NCI-H82 treated with DMSO at 0.1 percent for 48 hours (cell line): Measurements from ENCODE around the gene SMOC1.

Experiments used
- DNase-seq: peaks from one replicate; lab custom pipeline; 2025; ENCODE audit not compliant: unreplicated experiment; lab: John Stamatoyannopoulos, UW

Gene SMOC1, protein sequence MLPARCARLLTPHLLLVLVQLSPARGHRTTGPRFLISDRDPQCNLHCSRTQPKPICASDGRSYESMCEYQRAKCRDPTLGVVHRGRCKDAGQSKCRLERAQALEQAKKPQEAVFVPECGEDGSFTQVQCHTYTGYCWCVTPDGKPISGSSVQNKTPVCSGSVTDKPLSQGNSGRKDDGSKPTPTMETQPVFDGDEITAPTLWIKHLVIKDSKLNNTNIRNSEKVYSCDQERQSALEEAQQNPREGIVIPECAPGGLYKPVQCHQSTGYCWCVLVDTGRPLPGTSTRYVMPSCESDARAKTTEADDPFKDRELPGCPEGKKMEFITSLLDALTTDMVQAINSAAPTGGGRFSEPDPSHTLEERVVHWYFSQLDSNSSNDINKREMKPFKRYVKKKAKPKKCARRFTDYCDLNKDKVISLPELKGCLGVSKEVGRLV

DNA sequence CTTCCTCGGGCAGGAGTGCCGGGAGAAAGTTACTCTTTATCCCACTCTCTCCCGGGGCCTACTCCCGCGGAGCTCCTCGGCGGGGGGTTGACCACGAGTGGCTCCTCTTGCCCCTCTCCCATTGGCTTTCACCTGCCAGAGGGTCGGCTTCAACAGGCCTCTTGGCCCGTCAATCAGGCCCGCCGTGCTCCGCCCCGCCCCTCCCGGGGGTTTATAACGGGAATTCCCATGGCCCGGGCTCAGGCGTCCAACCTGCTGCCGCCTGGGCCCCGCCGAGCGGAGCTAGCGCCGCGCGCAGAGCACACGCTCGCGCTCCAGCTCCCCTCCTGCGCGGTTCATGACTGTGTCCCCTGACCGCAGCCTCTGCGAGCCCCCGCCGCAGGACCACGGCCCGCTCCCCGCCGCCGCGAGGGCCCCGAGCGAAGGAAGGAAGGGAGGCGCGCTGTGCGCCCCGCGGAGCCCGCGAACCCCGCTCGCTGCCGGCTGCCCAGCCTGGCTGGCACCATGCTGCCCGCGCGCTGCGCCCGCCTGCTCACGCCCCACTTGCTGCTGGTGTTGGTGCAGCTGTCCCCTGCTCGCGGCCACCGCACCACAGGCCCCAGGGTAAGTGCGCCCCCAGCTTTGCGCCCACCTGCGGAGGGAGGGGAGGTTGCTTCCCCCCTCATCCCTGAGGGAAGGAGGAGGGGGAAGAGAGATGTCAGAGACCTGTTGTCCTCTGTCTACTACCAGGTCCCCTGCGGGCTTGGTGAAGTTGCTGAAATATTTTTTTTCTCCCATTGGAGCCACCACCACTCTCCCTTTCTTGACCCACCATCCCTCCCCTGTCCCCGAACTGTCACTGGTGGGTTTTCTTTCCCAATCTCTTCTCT, at the start of gene SMOC1:
TSS of gene SMOC1 (plus strand) at position 242 of the 869 bp plus-strand sequence. CDS start at position 505, 263 bp downstream.
- peak; percentile 18 for DNase-seq

DNA sequence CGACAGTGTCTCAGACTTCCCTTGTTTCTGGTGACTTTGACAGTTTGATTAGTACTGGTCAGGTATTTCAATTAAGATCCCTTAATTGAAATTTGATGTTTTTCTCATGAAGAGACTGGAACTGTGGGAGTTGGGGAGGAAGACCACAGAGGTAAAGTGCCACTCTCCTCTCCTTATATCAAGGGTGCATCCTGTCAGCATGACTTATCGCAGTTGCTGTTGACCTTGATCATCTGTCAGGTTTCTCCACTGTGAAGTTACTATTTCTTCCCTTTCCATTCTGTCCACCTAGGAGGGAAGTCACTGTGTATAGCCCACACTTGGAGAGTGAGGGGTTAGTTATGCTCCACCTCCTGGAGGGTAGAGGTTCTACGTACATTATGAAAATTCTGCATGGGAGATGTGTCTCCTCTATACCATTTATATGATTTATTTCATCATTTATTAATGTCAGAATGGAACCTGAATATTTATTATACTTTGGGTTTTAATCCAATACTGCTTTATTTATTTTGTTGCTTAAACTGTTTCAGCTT, 40.3 kb upstream of the SMOC1 start:
- DNase-seq = no peak

DNA sequence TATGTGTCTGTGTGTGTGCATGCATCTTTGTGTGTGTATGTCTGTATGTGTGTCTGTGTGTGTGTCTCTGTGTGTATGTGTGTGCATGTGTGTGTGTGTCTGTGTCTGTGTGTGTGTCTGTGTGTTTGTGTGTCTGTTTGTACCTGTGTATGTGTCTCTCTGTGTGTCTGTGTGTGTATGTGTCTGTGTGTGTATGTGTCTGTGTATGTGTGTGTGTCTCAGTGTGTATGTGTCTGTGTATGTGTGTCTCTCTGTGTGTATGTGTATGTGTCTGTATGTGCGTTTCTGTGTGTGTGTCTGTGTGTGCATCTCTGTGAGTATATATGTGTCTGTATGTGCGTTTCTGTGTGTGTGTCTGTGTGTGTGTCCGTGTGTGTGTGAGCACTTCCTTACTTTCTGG, 39.6 kb upstream of the SMOC1 start:
- no peak for DNase-seq

DNA sequence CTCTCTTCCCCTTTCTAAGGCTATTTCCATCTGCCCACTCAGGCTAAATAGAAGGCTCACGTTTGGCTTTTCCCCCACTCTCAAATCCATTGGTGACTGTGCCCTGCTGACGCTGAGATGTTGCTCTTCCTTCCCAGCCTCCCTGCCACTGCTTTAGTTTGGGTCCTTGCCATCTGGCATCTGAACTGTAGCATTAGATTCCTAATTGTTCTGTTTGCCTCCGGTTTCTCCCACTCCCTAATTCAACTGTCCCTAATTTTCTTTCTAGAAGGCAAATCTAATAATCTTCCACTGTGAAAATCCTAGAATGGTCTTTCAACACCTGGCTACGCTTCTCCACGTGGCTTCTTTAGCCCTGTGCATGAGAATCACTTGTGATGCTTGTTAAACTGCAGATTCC, 37.6 kb upstream of the SMOC1 start:
- DNase-seq = peak; percentile 22

DNA sequence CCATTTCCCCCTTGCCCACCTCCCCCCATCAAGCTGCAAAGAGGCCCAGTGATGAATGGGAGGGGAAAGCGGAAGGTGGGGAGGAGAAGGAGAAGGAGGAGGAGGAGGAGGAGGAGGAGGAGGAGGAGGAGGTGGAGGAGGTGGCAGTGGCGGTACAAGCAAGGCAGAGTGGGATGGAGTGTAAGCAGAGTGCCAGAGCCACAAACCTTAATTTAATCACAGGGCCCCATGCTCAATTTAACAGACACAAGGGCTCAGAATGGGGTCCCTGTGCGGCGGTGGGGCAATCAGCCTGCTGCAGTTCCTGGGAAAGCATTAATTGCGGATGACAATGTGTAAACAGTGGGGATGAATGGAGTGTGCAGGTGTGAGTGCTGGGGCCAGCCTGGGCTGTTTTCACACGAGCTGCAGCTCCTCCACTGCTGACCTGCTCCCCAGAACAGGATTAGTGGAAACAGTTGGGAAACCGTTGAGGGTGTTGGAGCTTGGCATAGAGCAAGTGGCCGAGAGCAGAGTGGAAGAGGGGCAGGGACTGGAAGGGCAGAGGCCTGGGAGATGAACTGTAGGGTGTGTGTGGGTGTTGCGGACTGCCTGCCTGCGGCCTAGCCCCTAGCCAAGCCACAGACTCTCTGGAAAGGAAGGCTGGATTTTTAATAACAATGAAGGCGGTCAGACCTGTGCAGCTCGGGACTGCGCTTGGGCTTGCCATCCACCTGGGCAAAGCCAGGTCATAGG, 36.4 kb upstream of the SMOC1 start:
- DNase-seq = no peak

DNA sequence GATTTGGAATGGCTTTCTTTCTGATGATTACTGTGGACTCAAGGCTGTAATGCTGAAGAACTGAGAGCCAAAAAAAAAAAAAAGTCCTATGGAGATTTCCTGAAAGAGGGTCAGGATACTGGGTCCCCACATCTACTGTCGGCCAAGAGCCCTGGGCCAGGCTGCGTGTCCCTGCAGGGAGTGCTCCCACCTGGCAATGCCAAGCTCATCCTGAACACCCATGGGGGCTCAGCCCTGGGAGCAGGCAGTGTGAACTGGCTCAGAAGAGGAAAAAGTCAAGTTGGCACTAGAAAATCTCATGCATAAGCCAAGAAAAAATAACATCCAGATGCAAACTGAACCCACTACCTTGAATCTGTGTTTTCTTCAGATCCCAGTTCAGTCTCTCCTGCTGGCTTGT, 35.0 kb upstream of the SMOC1 start:
- DNase-seq = no peak

DNA sequence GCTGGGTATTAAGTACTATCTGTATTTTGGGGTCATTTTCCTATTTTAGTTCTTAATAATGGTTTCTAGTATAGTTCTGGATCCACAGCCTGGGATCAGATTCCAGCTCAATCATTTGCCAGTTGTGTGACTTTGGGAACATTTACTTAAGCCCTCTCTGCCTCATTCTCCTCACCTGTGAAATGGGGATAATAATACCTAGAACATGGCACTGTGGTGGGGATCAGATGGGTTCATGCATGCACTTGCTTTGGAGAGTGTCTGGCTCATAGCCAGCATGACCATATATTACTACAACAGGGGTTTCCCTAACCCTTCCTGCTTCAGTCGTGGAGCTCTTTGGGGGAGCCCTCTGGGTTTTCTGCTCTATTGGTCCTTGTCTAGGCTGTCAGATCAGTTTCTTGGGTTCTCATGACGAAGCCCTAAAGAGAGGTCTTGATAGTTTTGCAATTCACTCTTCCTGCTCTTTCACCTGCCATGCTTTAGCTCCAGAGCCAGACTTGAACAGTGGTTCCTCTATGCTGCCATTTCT, 34.1 kb upstream of the SMOC1 start:
- DNase-seq = no peak

DNA sequence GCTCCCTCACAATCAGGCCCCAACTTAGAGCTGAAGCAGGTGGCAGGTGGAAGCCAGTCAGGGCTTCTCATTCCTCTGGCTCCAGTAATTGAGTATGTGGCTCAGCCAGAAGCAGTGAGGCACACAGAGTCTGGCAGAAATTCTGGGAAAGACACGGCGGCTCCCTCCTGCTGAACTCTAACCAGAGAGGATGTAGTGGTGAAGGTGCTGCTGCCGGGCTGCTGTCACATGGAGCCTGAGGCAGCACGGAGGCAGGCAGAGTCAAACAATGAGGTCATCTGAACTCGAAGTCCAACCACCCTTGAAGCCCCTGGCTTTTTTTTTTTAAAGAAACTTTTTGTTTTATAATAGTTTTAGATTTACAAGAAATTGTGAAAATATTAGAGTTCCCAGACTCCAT, 33.4 kb upstream of the SMOC1 start:
- DNase-seq = no peak

DNA sequence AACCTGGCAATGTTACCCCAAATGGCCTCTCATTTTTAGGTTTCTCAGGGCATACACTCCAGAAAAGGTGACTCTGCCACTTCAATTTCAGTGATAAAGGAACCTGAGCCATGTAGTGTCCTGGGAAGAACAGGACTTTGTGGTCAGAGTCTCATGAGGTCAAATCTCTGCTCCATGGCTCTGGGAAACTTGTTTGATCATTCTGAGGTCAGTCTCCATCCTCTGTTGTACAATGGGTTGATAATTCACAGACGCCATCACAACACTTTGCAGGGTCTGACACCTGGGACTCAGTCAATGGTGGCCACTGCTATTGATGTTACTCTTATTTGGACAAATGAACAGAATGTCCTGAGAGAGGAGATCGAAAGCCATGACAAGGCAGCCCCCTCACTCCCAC, 31.1 kb upstream of the SMOC1 start:
- DNase-seq = no peak

DNA sequence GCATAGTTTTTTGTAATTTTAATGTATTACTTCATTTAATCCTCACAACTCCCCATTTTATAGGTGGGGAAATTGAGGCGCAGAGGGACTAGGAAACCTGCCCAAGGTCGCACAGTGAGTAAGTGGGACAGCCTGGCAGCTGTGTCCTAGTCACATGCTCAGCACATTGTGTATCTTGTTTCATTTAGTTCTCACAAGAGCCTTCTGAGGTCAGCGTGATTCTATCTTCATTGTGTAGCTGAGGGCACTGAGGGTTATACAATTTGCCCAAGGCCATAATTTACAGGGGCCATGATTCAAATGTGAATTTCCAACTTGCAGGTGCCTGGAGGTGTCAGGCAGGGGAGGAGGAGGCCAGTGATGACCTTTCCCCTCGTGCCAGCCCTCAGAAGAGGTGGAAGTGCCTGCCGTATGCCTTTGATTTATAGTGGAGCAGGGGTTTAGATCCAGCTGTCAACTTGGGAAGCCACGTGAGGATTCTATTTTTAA, 30.3 kb upstream of the SMOC1 start:
- DNase-seq = no peak

DNA sequence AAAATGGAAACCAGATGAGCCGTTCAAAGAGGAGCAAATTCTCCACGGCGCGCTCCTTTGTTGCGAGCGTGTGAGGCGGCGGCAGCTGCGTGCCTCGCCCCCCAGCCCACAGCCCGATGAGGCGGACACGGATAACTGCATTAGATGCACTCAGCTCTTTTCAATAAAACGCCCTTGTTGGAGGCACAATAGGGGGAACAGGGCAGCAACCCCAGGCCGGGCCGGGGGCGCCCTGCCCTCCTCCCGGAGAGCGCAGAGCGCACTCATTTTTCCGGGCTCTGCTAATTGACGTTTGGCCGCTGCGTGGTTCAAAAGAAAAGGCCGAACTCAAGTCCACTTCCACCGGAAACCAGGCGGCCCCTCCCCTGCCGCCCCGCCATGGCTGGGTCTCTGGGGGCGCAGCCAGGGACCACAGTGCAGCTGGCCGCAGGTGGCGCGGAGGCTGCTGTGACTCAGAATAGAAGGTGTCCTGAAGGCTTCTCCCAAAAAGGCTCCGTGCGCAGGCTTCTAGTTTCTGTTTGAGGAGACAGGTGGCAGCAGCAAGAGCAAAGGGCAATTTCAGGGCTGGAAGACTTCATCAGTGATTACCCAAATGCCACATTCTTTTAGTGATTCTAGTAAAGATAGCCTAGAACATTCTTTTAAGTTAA, 29.0 kb upstream of the SMOC1 start:
- DNase-seq = no peak

DNA sequence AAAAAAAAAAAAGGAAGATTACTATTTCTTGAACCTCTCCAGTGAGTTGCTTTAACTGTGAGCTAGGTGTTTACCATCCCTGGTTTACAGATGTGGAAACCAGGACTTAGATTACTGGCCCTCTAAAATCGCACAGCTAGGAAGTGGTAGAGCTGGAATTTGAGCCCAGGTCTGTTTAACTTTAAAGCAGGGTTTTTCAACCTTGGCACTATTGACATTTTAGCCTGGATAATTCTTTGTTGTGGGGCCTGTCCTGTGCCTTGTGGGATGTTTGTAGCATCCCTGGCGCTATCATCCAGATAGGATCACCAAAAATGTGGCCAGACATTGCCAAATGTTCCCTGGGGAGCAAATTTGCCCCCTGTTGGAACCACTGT, 28.5 kb upstream of the SMOC1 start:
- no peak for DNase-seq

DNA sequence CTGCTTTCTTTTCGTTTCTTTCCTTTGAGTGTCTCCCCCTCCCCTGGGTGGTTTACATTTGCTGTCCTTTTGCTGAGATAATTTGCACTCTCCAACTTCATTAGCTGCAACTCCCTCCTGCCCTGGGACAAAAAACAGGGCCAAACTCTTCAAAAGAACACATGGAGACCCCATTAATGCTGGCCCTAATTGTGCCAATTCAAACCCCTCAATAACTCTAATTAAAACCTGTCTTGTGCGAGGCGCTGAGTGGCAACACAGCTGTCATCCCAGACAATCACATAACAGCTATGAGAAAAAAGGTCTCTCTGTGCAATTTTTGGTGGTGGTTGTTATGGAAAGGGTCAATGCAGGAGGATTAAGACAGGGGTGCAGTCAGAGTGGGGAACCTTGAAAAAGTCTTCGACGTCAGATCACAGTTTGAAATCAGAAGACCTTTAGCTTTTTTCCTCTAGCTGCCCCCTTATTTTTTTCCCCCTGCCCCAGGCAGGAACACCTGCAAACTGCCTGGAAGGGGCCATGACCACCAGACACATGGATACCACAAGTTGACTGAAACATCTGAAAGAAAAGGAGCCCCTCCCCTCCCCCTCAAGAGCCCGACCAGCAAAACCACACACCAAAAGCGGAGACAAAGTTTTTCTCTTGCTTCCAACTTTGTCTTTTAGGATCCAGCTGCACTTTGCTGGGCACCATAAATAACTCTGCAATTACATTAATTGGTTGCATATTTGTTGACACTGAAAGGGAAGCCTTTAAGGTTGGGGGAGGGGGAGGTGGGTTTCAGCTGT, 26.5 kb upstream of the SMOC1 start:
- no peak for DNase-seq

DNA sequence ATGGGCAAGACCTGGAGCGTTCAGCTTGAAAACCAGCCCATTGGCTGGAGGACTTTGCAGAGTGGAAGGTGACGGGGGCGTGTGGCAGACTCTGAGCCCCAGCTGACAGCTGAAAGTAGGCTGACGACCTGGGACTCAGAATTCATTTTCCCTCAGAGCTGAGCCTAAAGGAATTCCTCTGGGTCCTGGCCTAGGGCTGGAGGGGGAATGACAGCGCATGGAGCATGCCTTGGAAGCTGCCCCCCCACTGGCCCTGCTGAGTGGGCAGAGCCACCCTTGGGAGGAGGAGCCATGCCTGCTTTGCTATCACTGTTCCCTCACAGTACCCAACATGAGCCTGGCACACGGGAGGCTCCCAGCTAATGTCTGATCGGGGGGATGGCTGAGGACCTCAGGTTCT, 25.4 kb upstream of the SMOC1 start:
- no peak for DNase-seq

DNA sequence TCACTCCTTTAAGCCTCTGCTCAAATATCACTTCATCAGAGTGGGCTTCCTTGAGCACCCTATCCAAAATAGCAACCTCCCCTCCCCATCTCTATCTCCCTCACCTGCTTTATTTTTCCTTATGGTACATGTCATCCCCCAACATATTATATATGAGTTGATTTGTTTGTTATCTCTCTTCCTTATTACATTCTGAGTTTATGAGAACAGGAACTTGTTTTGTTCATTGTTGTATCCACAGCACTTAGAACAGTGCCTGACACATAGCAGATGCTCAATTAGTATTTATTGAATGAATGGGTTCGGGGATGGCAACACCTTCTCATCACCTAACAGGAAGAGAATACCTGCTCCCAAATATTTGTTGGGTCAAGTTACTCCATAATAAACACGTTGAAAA, 24.6 kb upstream of the SMOC1 start:
- DNase-seq = no peak

DNA sequence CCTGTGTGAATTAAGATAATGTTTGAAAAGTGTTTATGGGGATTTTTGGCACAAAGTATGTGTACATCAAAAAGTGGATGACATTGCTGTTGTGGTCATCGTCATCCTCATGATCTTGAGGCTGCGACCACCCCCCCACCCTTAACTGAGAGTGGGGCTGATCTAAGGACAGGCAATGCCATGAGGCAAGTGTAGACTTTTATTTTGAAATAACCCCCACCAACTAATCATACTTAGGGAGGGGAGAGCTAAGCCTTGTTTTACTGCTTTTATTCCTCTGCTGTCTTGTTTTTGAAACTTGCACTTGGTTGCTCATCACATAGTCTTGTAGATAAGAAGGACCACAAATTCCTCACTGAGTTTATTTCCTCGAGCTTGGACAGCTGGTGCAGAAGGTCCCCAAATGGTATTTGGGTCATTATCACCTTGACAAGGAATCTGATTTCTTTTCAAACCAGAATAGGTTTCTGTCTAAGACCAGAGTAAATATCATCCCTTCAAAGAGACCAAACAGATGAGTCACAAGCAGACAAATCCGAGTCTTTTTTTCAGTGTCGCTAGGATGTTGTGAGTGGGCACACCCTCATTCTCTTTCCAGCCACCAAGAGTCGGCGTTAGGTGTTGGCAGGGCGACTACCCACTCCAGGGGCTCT, 23.9 kb upstream of the SMOC1 start:
- no peak for DNase-seq

DNA sequence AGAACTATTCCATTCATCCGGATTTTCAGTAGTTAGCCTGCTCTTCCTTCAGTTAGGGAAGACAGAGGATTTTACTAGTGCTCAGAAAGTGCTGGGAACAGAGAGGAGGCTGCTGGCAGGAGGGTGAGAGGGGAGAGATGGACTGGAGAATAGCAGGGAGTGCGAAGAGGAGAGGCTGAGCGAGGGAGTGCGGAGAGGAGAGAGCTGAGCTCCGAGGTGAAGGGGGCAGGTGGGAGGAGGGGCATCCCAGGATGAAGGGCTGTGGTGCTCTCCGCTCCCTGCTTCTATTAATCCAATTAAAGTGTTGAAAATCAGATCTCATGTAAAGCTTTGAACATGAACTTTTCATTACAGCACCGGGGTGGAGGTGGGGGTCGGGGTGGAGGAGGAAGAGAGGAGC, 20.4 kb upstream of the SMOC1 start:
- DNase-seq = peak; percentile 43

DNA sequence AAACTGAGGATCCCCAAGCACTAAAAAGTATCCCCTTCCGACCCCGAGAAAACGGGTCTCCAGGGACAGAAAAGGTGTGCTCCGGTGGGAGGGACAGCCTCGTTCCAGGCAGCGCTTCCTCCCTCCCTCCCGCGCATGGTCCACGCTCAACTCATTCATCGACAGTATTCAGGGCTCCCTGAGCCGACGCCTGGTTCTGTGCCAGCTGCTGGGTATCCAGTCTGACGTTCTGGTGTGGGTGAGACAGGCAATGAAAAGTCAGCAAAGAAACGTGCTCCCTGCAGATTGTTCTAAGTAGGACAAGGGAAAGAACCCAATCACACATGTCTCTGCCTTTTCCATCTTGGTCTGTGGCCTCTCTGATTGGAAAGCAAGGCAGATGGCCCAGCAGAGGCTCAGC, 19.6 kb upstream of the SMOC1 start:
- no peak for DNase-seq

DNA sequence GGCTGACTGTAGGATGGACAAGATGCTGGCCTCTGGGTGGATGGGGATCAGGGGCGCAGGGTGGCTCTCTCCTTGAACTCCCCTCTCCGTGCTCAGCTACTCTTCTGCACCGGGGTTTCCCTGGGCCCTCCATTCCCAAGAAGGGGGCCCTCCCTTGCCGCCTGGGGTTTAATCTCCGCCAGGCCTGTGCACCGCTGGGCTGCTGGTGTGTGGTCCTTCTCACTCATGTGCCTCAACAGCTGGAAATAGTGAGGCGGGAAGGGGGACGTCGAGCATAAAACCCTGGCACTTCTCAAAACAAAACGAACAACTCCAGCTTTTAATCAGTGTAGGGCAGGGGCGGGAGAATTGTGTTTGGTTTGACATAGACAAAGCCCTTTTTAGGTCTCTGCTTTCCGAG, 19.0 kb upstream of the SMOC1 start:
- no peak for DNase-seq
